NT2/D1 (cell line): ENCODE measurements around the gene EPHA8.

ENCODE experiments used
- DNase-seq: peaks from one replicate; pipeline ENCODE4 v3.0.0-alpha.2; 2011; ENCODE audit warnings: low read depth, low spot score
- H3K27me3 ChIP-seq: 2 replicates; pipeline ENCODE4 v1.6.0; 2011; ENCODE audit warnings: mild to moderate bottlenecking; ENCODE audit not compliant: insufficient read length, insufficient read depth
- H3K36me3 ChIP-seq: 2 replicates; pipeline ENCODE4 v1.6.1; 2011; ENCODE audit warnings: mild to moderate bottlenecking, low read length, mixed read lengths; ENCODE audit not compliant: insufficient read depth, insufficient read length
- H3K4me1 ChIP-seq: 2 replicates; pipeline ENCODE4 v1.5.1; 2011; ENCODE audit not compliant: insufficient read depth, insufficient read length
- H3K4me3 ChIP-seq: 2 replicates; pipeline ENCODE4 v1.5.1; 2011; ENCODE audit warnings: low read depth; ENCODE audit not compliant: insufficient read length
- H3K9ac ChIP-seq: 2 replicates; pipeline ENCODE4 v1.6.0; 2011; ENCODE audit warnings: low read depth; ENCODE audit not compliant: insufficient read length
- H3K9me3 ChIP-seq: 2 replicates; pipeline ENCODE4 v1.5.1; 2011; ENCODE audit warnings: mild to moderate bottlenecking, low read length; ENCODE audit not compliant: insufficient read depth
- SUZ12 ChIP-seq: IDR thresholded peaks from 2 replicates; pipeline ENCODE4 v1.6.1; 2011; ENCODE audit not compliant: insufficient read length, insufficient read depth; ENCODE audit errors: extremely low read depth
- YY1 ChIP-seq: IDR thresholded peaks from 2 replicates; pipeline ENCODE4 v1.6.1; 2011; ENCODE audit not compliant: insufficient read length, insufficient read depth
- ZNF274 ChIP-seq: IDR thresholded peaks from 2 replicates; pipeline ENCODE4 v1.6.1; 2011; ENCODE audit warnings: mild to moderate bottlenecking, low read depth, low read length

EPHA8 gene

DNA sequence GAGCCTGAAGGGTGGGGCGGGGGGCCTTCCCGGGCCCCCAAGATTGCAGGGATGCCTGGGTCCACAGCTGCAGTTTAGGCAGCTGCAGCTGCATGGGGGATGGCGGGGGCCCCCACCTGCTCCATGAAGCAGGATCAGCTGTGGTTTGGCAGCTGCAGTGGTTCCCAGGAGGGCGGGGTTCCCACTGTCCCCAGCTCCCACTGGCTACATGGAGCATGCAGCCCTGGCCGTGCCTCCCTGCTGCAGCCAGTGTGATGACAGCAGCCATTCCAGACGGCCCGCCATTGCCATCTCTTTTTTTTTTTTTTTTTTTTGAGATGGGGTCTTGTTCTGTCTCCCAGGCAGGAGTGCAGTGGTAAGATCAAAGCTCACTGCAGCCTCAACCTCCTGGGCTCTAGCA is 72.1 kb downstream of the EPHA8 start:
- no peaks in the 10 kb centered on the region for H3K36me3 ChIP-seq
- DNase-seq: no peak
- H3K27me3 ChIP-seq: no peaks in the 10 kb centered on the region
- H3K4me3 ChIP-seq: no peak overlapping the region
- H3K9ac ChIP-seq: no peak overlapping the region
- H3K9me3 ChIP-seq: peaks cover 12% of the 10 kb centered on the region; the same call in 1 of the 2 replicates
- TF ChIP-seq ZNF274 (no peak), YY1 (no peak), SUZ12 (no peak)
- H3K4me1 ChIP-seq: peaks cover 4% of the 10 kb centered on the region

DNA sequence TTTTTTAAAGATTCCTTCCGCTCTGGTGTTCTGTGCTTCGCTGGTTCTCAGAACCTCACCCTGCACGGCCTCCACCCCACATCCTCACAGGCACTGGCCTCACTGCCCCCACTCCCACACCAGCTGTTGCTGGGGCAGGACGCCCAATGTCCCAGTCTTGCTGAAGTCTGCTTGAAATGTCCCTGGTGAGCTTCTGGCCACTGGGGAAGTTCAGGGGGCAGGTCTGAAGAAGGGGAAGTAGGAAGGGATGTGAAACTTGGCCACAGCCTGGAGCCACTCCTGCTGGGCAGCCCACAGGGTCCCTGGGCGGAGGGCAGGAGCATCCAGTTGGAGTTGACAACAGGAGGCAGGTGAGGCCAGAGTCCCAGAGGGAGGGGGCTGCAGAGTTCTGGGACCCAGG is 73.1 kb downstream of the EPHA8 start, which contains the start of gene C1QA:
Gene C1QA (plus strand): TSS at position 276 of the 400 bp plus-strand sequence. CDS start 989 bp downstream, outside the sequence.
- H3K9me3 ChIP-seq: peaks cover 12% of the 10 kb centered on the region; the same call in 1 of the 2 replicates
- no peak within 1 kb of the TSS for H3K4me3 ChIP-seq
- TF ChIP-seq ZNF274 (no peak), SUZ12 (no peak), YY1 (no peak)
- H3K4me1 ChIP-seq: peaks cover 4% of the 10 kb centered on the region
- DNase-seq: no peak
- no peaks in the 10 kb centered on the region for H3K27me3 ChIP-seq
- H3K36me3 ChIP-seq: no peaks in the 10 kb centered on the region
- no peak within 1 kb of the TSS for H3K9ac ChIP-seq

DNA sequence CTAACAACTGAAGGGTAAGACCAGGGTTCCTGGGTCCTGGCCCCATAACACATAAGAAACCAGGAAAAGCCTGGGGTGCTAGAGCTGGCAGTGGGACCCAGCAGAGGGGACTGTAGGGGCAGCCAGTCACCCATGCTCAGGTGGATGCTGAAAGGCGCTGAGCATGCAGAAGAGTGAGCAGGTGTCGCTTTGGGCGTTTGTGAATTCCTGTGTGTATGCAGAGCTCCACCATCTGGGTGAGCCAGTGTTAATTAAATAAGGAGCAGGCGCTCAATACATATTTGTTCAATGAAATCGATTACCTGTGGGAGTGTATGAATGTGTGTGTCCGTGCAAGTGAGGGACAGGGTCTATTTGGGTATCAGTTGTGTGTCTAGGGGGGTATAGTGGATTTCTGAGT is 73.6 kb downstream of the EPHA8 start:
- Histone ChIP-seq H3K4me1 (peaks cover 4% of the 10 kb centered on the region), H3K27me3 (no peaks in the 10 kb centered on the region), H3K4me3 (no peak overlapping the region), H3K36me3 (no peaks in the 10 kb centered on the region), H3K9me3 (peaks cover 12% of the 10 kb centered on the region; the same call in 1 of the 2 replicates), H3K9ac (no peak overlapping the region)
- DNase-seq: no peak
- no peak for TF ChIP-seq SUZ12
- TF ChIP-seq ZNF274: no peak
- TF ChIP-seq YY1: no peak

DNA sequence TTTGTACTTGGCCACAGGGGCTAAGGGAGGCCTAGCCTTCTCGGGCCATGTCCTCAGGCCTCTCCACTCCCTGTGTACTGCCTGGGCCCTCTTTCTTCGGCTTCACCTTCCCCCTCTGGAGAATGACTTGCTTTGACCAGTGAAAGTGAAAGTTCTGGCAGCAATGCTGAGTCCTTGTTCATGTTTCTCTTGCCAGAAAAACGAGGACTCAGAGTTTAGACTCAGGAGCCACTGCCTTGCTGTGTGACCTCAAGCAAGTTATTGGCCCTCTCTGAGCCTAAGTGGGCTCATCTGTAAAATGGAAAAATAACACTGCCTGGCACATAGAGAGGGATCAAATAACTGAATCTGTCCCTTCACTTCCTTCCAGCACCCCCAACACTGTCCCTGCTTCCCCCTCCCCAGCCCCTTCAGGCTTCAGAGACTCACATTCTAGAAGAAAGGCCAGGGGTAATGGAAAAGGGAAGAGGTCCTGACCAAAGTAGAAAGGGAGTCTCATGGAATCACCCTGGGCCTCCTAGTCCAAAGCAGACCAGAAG is 74.7 kb downstream of the EPHA8 start:
- Histone ChIP-seq H3K27me3 (peaks cover 3% of the 10 kb centered on the region), H3K4me1 (peaks cover 4% of the 10 kb centered on the region), H3K4me3 (no peak overlapping the region), H3K36me3 (no peaks in the 10 kb centered on the region), H3K9ac (no peak overlapping the region), H3K9me3 (peaks cover 12% of the 10 kb centered on the region; the same call in 1 of the 2 replicates)
- TF ChIP-seq SUZ12 (no peak), ZNF274 (no peak)
- DNase-seq: no peak

DNA sequence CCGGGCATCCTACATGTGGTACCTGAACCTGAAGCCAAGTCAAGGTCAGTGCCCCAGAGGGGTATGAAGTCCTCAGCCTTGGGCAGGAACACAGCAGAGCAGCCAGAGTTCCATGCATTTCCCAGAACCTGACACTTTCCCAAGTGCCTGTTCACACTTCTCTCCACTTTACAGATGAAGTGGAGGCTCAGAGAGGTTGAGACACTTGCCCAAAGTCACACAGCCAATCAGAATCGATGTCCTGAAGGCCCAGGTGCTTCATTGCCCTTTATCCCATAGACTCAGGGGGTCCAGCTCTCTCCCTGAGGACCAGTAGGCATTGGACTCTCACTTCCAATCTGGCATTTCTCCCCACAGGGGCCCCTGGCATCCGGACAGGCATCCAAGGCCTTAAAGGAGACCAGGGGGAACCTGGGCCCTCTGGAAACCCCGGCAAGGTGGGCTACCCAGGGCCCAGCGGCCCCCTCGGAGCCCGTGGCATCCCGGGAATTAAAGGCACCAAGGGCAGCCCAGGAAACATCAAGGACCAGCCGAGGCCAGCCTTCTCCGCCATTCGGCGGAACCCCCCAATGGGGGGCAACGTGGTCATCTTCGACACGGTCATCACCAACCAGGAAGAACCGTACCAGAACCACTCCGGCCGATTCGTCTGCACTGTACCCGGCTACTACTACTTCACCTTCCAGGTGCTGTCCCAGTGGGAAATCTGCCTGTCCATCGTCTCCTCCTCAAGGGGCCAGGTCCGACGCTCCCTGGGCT is 75.4 kb downstream of the EPHA8 start:
- Histone ChIP-seq H3K27me3 (peaks cover 3% of the 10 kb centered on the region), H3K4me3 (no peak overlapping the region)
- no peak for DNase-seq

DNA sequence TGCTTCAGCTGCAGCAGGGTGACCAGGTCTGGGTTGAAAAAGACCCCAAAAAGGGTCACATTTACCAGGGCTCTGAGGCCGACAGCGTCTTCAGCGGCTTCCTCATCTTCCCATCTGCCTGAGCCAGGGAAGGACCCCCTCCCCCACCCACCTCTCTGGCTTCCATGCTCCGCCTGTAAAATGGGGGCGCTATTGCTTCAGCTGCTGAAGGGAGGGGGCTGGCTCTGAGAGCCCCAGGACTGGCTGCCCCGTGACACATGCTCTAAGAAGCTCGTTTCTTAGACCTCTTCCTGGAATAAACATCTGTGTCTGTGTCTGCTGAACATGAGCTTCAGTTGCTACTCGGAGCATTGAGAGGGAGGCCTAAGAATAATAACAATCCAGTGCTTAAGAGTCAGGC is 76.0 kb downstream of the EPHA8 start:
- peak; percentile 57 for DNase-seq
- Histone ChIP-seq H3K27me3 (peaks cover 3% of the 10 kb centered on the region), H3K9me3 (peaks cover 11% of the 10 kb centered on the region; the same call in 1 of the 2 replicates), H3K36me3 (no peaks in the 10 kb centered on the region), H3K4me1 (peaks cover 6% of the 10 kb centered on the region), H3K4me3 (no peak overlapping the region), H3K9ac (no peak overlapping the region)
- TF ChIP-seq SUZ12 (no peak), ZNF274 (no peak), YY1 (no peak)

More for the DNA sequence above, 75.4 kb downstream of the EPHA8 start:
- no peak overlapping the region for H3K9ac ChIP-seq
- H3K36me3 ChIP-seq: no peaks in the 10 kb centered on the region
- H3K4me1 ChIP-seq: peaks cover 4% of the 10 kb centered on the region
- TF ChIP-seq SUZ12 (no peak), YY1 (no peak)
- peaks cover 12% of the 10 kb centered on the region; the same call in 1 of the 2 replicates for H3K9me3 ChIP-seq

DNA sequence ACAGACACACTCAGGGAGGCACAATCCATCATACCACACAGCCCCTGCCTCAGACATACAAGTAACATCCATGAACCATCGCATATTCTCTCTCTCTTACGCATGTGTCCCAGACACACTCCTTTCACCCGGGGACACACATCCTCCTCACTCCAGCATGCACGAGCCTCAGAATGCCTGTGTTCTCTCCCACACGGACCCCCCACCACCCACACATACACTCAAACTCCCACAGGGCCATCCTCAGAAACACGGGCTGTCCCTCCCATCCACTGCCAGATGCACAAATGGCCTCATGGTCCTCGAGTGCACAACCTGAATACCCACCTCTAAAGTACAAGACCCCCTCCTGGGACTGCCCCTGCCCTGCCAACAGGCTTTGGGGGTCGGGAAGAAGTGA is 78.0 kb downstream of the EPHA8 start:
- Histone ChIP-seq H3K27me3 (peaks cover 11% of the 10 kb centered on the region), H3K9ac (no peak overlapping the region), H3K4me1 (peaks cover 7% of the 10 kb centered on the region), H3K9me3 (no peaks in the 10 kb centered on the region), H3K4me3 (no peak overlapping the region), H3K36me3 (no peaks in the 10 kb centered on the region)
- TF ChIP-seq SUZ12 (no peak), ZNF274 (no peak), YY1 (no peak)
- no peak for DNase-seq
